Large intestine (tissue), 3 donors: ENCODE measurements around the gene LPP. TPM values are rescaled to one million over a fixed set of nuclear protein-coding genes. Genes with fewer than 3 reads are reported as not detected.

Source experiments
- DNase-seq, 2 donors: peaks; one replicate each; pipeline versions ENCODE4 v3.0.0 to v3.0.0-alpha.2; 2013
- H3K27ac ChIP-seq: one replicate; pipeline ENCODE4 v1.5.1; 2013; ENCODE audit warnings: low read length
- H3K27me3 ChIP-seq: 2 replicates; pipeline ENCODE4 v1.6.1; 2013; ENCODE audit warnings: low read length; ENCODE audit not compliant: control insufficient read depth, insufficient read depth
- H3K36me3 ChIP-seq: 2 replicates; pipeline ENCODE4 v1.6.1; 2013; ENCODE audit warnings: low read length; ENCODE audit not compliant: control insufficient read depth, insufficient read depth
- H3K4me1 ChIP-seq: one replicate; pipeline ENCODE4 v1.6.1; 2013; ENCODE audit warnings: low read length; ENCODE audit not compliant: control insufficient read depth, insufficient read depth
- H3K4me3 ChIP-seq: one replicate; pipeline ENCODE4 v1.5.1; 2013; ENCODE audit warnings: low read length
- H3K9me3 ChIP-seq: one replicate; pipeline ENCODE4 v1.6.1; 2013; ENCODE audit warnings: mild to moderate bottlenecking, low read depth, low read length, moderate library complexity; ENCODE audit not compliant: control insufficient read depth
- WGBS: methylation state at CpG from one replicate; pipeline ENCODE4 v1.1.5; 2013; ENCODE audit warnings: low lambda C conversion rate; ENCODE audit not compliant: insufficient coverage; 5-methylcytosine and 5-hydroxymethylcytosine counted together
- polyA plus RNA-seq: library from polyadenylated mRNA; unstranded; fragments of 120-200 nt; gene quantifications from one replicate; pipeline ENCODE4 v1.2.1, GENCODE V29; 2013

Gene LPP
- polyA plus RNA-seq, 1 donor = 41.2 TPM

DNA sequence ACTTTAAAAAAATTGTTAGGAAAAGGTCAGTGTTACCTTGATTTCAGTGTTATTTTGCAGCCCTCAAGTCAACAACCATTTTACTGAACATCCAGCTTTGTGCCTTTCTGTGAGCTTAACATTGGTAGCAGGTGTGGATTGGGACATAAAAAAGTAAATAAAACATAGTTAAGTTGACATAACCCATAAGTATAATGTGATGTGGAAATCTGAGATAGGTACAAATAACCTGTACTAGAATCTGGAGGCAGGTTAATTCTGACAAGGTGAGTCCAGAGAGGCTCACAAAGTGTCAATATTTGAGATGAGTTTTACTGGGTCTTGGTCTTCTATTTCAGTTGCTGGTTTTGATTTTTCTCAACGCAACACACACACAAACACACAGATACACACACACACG, 151.3 kb downstream of the LPP start:
- H3K4me1 ChIP-seq = no peaks in the 10 kb centered on the region
- H3K4me3 ChIP-seq = no peak overlapping the region
- no peaks in the 10 kb centered on the region for H3K9me3 ChIP-seq
- no peak for DNase-seq
- 87% methylated on average over 2 of the region's 2 CpGs for WGBS
- H3K36me3 ChIP-seq = peaks cover 4% of the 10 kb centered on the region
- no peak overlapping the region for H3K27ac ChIP-seq
- H3K27me3 ChIP-seq = no peaks in the 10 kb centered on the region

DNA sequence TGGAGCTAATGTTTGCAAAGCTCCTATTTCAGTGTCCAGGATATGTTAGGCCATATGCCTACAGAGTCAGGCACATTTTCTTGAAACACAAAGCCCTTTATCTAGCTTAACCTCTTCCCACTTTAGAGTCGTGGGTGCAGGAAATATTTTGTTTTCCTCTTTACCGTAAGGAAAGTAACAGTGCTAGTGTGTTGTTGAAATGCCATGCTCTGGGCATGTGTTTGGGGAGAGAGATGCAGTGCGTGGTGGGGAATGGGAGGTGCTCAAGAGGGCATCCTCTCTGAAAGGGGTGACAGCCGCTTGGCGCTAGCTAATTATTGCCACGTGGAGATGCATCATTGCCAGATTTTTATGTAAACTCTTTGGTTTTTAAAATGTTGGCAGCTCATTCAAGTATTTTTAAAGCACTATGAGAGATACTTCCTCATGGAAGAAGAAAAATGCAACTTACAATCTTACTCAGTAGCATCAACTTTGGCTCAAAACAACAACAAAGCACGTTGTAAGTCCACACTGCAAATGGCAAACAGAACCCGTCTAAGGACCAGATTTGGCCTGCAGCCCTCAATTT, 152.6 kb downstream of the LPP start:
- WGBS = 100% methylated on average over 1 of the region's 8 CpGs
- Histone ChIP-seq H3K4me1 (no peaks in the 10 kb centered on the region), H3K36me3 (peaks cover 4% of the 10 kb centered on the region)

GRCh38 chr3:188309437-188310269, 155.7 kb downstream of the LPP start:
- Histone ChIP-seq H3K27me3 (no peaks in the 10 kb centered on the region), H3K27ac (no peak overlapping the region), H3K36me3 (peaks cover 4% of the 10 kb centered on the region), H3K9me3 (no peaks in the 10 kb centered on the region), H3K4me3 (no peak overlapping the region), H3K4me1 (no peaks in the 10 kb centered on the region)
- no peak for DNase-seq
- WGBS = no CpG with 5 or more reads among the region's 6 CpGs

More for the DNA sequence above, 152.6 kb downstream of the LPP start:
- no peak overlapping the region for H3K4me3 ChIP-seq
- H3K27ac ChIP-seq = no peak overlapping the region
- H3K9me3 ChIP-seq = no peaks in the 10 kb centered on the region
- no peak for DNase-seq
- no peaks in the 10 kb centered on the region for H3K27me3 ChIP-seq

- Histone ChIP-seq H3K4me3 (no peak overlapping the region), H3K9me3 (no peaks in the 10 kb centered on the region), H3K36me3 (peaks cover 4% of the 10 kb centered on the region), H3K27me3 (no peaks in the 10 kb centered on the region), H3K4me1 (no peaks in the 10 kb centered on the region), H3K27ac (no peak overlapping the region)
- WGBS = 100% methylated on average over 2 of the region's 2 CpGs
- DNase-seq = no peak
Observed at GRCh38 chr3:188310270-188310710, 156.3 kb downstream of the LPP start.

- Histone ChIP-seq H3K4me1 (peaks cover 7% of the 10 kb centered on the region), H3K9me3 (no peaks in the 10 kb centered on the region), H3K27ac (peak overlapping the region; percentile 54), H3K4me3 (no peak overlapping the region), H3K27me3 (no peaks in the 10 kb centered on the region), H3K36me3 (no peaks in the 10 kb centered on the region)
- DNase-seq = no peak
- 100% methylated on average over 1 of the region's 2 CpGs for WGBS
Observed at GRCh38 chr3:188315553-188315952, 161.6 kb downstream of the LPP start.

GRCh38 chr3:188316021-188316722, 162.2 kb downstream of the LPP start:
- H3K4me3 ChIP-seq = no peak overlapping the region
- peak overlapping the region; percentile 54 for H3K27ac ChIP-seq
- peaks cover 7% of the 10 kb centered on the region for H3K4me1 ChIP-seq
- no peaks in the 10 kb centered on the region for H3K9me3 ChIP-seq
- no peaks in the 10 kb centered on the region for H3K27me3 ChIP-seq
- peak; percentile 36 to 68 for DNase-seq
- WGBS = 95% methylated on average over 4 of the region's 6 CpGs
- no peaks in the 10 kb centered on the region for H3K36me3 ChIP-seq

DNA sequence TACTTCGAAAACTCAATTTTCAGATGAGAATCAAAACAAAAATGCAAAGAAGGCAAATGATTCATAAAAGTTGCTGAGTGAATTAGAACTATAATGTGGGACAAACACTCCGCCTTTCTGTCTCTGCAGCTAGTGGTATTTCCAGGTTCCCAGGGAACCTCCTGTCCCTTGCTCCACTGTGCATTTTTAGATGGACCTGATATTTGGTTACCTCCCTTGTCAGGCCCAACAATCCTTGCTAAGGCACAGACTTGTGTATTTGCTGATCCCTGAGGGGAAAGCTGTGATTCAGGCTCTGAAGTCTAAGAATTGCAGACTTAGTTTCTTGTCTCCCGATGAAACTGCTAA, 162.7 kb downstream of the LPP start:
- Histone ChIP-seq H3K9me3 (no peaks in the 10 kb centered on the region), H3K4me1 (peaks cover 7% of the 10 kb centered on the region), H3K36me3 (no peaks in the 10 kb centered on the region), H3K4me3 (no peak overlapping the region), H3K27ac (peak overlapping the region; percentile 10), H3K27me3 (no peaks in the 10 kb centered on the region)
- WGBS = 100% methylated on average over 1 of the region's 3 CpGs
- DNase-seq = no peak

- H3K4me3 ChIP-seq = no peak overlapping the region
- no peaks in the 10 kb centered on the region for H3K9me3 ChIP-seq
- peaks cover 2% of the 10 kb centered on the region for H3K36me3 ChIP-seq
- H3K4me1 ChIP-seq = peaks cover 7% of the 10 kb centered on the region
- WGBS = 60% methylated on average over 1 of the region's 1 CpG
- DNase-seq = no peak
- H3K27ac ChIP-seq = no peak overlapping the region
- H3K27me3 ChIP-seq = no peaks in the 10 kb centered on the region
Observed at GRCh38 chr3:188319569-188319968, 165.6 kb downstream of the LPP start.

DNA sequence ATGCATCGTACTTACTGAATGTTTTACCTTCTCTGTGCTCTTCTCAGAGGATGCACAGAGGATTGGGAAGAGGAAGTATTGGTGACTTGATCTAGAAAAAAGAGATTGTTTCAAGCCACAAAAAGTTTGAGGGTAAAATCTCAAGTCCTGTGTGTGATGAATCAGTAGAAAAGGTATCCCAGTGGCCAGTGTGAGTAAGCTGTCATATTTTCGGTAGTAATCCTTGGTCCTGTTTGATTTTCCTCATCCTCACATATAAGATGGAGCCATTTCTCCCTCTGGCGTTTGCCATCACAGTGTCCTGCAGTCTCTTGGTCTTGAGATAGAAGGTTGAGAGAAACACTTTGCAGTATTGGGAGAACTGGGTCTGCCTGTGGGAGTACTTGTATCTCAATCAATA, 166.8 kb downstream of the LPP start:
- Histone ChIP-seq H3K27ac (no peak overlapping the region), H3K4me3 (no peak overlapping the region), H3K36me3 (peaks cover 2% of the 10 kb centered on the region), H3K27me3 (no peaks in the 10 kb centered on the region), H3K4me1 (peaks cover 7% of the 10 kb centered on the region), H3K9me3 (no peaks in the 10 kb centered on the region)
- no peak for DNase-seq
- no CpG with 5 or more reads among the region's 3 CpGs for WGBS

DNA sequence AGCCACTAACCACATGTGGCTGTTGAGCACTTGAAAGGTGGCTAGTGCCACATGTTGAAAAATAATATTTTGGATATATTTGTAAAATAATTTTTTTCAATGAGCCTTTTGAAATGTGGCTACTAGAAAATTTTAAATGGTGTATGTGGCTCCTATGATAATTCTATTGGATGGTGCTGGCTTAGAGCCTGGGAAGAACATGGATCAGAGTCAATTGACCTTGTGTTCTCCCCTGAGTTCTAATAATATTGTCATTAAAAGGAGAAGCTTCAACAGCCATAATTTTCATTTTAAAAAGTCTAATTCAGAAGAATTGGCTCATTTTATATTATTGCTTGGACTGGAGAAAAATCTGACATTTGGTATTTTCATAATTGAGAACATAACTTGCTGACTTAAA, 167.3 kb downstream of the LPP start:
- no peak overlapping the region for H3K4me3 ChIP-seq
- no peaks in the 10 kb centered on the region for H3K9me3 ChIP-seq
- no peak overlapping the region for H3K27ac ChIP-seq
- peaks cover 6% of the 10 kb centered on the region for H3K36me3 ChIP-seq
- peaks cover 4% of the 10 kb centered on the region for H3K4me1 ChIP-seq
- no peaks in the 10 kb centered on the region for H3K27me3 ChIP-seq
- no peak for DNase-seq
